Astrocyte (in vitro differentiated cells and primary cell): ENCODE measurements around the gene C1QC.

Source experiments
- EZH2 ChIP-seq: IDR thresholded peaks from 2 replicates; pipeline ENCODE4 v1.6.1; 2012; ENCODE audit warnings: mild to moderate bottlenecking, low read length, inconsistent platforms; ENCODE audit not compliant: insufficient read depth
- TF ChIP-seq, protein P1 (sequence below): IDR thresholded peaks from 2 replicates; pipeline ENCODE4 v1.5.1; 2011; ENCODE audit warnings: low read depth, mild to moderate bottlenecking, inconsistent platforms, low read length, moderate library complexity; ENCODE audit not compliant: insufficient read depth

DNA sequence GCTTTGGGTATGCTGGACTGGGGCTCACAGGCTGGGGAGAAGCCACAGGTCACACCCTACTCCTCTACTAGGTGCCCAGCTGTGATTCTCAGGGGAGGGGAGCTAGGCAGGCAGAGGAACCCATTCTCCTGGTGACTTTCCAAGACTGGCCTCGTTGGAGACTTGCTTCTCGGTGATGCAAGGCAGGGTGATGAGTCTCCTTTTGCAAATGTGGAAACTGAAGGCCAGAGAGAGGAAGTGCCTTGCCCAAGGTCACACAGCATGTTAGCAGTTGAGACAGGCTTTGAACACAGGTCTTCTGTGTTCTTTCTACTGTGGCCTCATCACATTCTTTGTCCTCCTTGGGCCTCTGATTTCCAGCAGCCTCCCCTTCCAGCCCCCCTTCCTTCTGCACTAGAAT, 27.5 kb upstream of the C1QC start:
- TF ChIP-seq, protein P1, sequence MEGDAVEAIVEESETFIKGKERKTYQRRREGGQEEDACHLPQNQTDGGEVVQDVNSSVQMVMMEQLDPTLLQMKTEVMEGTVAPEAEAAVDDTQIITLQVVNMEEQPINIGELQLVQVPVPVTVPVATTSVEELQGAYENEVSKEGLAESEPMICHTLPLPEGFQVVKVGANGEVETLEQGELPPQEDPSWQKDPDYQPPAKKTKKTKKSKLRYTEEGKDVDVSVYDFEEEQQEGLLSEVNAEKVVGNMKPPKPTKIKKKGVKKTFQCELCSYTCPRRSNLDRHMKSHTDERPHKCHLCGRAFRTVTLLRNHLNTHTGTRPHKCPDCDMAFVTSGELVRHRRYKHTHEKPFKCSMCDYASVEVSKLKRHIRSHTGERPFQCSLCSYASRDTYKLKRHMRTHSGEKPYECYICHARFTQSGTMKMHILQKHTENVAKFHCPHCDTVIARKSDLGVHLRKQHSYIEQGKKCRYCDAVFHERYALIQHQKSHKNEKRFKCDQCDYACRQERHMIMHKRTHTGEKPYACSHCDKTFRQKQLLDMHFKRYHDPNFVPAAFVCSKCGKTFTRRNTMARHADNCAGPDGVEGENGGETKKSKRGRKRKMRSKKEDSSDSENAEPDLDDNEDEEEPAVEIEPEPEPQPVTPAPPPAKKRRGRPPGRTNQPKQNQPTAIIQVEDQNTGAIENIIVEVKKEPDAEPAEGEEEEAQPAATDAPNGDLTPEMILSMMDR = no peak
- TF ChIP-seq EZH2 = no peak
